ENCODE measurements around the gene NCAPH2. TPM values are rescaled to one million over a fixed set of nuclear protein-coding genes. Genes with fewer than 3 reads are reported as not detected.

Gene NCAPH2
- total and polyA plus RNA-seq, 2 of the 13 experiments (the other 11 are each of a cell fraction or from before 2014, with no cell fraction given): 28.1 to 64.4 TPM

- 0 out of 2 replicates have a peak, but pooled peaks have one; percentile 30 for TF ChIP-seq KMT2B (CRISPR knock-in tag; IDR thresholded peaks at IDR 0.05)
- TF ChIP-seq ZKSCAN5 (CRISPR knock-in tag; IDR thresholded peaks at IDR 0.05): no peak
- TF ChIP-seq RERE (CRISPR knock-in tag; IDR thresholded peaks at IDR 0.05; ENCODE audit: low read depth): 0 out of 2 replicates have a peak, but pooled peaks have one; percentile 46
- peak; percentile 28; the same call in 1 of the 2 replicates for TF ChIP-seq AHDC1 (CRISPR knock-in tag; IDR thresholded peaks at IDR 0.05; ENCODE audit: borderline replicate concordance)
- no peak for TF ChIP-seq ZNF713 (CRISPR knock-in tag; IDR thresholded peaks at IDR 0.05)
- TF ChIP-seq HNRNPLL (IDR thresholded peaks at IDR 0.05; ENCODE audit: low read depth, low read length, poor library complexity, severe bottlenecking): peak; percentile 21
- TF ChIP-seq ZNF607 (CRISPR knock-in tag; IDR thresholded peaks at IDR 0.05; ENCODE audit: borderline replicate concordance): no peak
- TF ChIP-seq SIX4 (CRISPR knock-in tag; IDR thresholded peaks at IDR 0.05): no peak
- TF ChIP-seq YEATS2 (CRISPR knock-in tag; IDR thresholded peaks at IDR 0.05; ENCODE audit: borderline replicate concordance): peak; percentile 34; the same call in 1 of the 2 replicates
- TF ChIP-seq, protein P1, sequence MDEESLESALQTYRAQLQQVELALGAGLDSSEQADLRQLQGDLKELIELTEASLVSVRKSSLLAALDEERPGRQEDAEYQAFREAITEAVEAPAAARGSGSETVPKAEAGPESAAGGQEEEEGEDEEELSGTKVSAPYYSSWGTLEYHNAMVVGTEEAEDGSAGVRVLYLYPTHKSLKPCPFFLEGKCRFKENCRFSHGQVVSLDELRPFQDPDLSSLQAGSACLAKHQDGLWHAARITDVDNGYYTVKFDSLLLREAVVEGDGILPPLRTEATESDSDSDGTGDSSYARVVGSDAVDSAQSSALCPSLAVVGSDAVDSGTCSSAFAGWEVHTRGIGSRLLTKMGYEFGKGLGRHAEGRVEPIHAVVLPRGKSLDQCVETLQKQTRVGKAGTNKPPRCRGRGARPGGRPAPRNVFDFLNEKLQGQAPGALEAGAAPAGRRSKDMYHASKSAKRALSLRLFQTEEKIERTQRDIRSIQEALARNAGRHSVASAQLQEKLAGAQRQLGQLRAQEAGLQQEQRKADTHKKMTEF (CRISPR knock-in tag; IDR thresholded peaks at IDR 0.05): peak; percentile 40; the same call in 1 of the 2 replicates
- TF ChIP-seq SP4 (CRISPR knock-in tag; IDR thresholded peaks at IDR 0.05): no peak
- peak; percentile 7; the same call in 1 of the 2 replicates for TF ChIP-seq SOX5 (CRISPR knock-in tag; IDR thresholded peaks at IDR 0.05; ENCODE audit: borderline replicate concordance)
- TF ChIP-seq, protein P2, sequence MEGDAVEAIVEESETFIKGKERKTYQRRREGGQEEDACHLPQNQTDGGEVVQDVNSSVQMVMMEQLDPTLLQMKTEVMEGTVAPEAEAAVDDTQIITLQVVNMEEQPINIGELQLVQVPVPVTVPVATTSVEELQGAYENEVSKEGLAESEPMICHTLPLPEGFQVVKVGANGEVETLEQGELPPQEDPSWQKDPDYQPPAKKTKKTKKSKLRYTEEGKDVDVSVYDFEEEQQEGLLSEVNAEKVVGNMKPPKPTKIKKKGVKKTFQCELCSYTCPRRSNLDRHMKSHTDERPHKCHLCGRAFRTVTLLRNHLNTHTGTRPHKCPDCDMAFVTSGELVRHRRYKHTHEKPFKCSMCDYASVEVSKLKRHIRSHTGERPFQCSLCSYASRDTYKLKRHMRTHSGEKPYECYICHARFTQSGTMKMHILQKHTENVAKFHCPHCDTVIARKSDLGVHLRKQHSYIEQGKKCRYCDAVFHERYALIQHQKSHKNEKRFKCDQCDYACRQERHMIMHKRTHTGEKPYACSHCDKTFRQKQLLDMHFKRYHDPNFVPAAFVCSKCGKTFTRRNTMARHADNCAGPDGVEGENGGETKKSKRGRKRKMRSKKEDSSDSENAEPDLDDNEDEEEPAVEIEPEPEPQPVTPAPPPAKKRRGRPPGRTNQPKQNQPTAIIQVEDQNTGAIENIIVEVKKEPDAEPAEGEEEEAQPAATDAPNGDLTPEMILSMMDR (CRISPR knock-in tag; IDR thresholded peaks at IDR 0.05): peak; percentile 24; the same call in 1 of the 2 replicates
- peak; percentile 66 for TF ChIP-seq HNF4G (IDR thresholded peaks at IDR 0.05; ENCODE audit: borderline replicate concordance, low read depth, low read length)
- peak; percentile 47; the same call in 1 of the 2 replicates for TF ChIP-seq HNF4G (CRISPR knock-in tag; IDR thresholded peaks at IDR 0.05; ENCODE audit: borderline replicate concordance, low read depth)
These were observed 61.0 kb downstream of the NCAPH2 start (continued) for GRCh38 chr22:50569041-50569459.

All from HepG2 (cell line).